GM21723 (cell line): Measurements from ENCODE around the gene ARHGEF38.
"Not testable (repeated sequence)": the region's sequence is repeated elsewhere in the genome, so short reads cannot be mapped to it uniquely, and the experiment has no call there.

Source experiments
- ATAC-seq: cut with Tn5 transposase; IDR thresholded peaks from one replicate; pipeline ENCODE4 v1.9.1; 2021; ENCODE audit warnings: mild to moderate bottlenecking, moderate library complexity; ENCODE audit not compliant: unreplicated experiment

ARHGEF38 gene

DNA sequence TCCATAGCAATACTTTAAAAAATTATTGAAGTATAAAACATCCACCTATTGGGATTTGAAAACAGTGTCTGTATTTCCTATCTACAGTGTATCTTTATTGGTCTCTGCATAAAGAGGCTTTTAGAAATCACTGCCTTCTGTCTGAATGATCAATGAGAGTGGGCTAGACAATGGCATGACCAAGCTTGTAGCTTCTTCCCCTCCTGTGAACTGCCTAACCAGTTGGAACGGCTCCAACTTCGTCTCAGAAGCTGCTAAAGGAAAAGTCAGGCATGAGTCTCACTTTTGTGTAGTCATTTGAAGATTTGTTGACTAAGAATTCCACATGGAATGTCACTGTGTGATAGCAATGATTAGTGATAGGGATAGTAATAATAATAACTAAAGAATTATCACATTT, 91.8 kb downstream of the ARHGEF38 start:
- no peak for ATAC-seq

DNA sequence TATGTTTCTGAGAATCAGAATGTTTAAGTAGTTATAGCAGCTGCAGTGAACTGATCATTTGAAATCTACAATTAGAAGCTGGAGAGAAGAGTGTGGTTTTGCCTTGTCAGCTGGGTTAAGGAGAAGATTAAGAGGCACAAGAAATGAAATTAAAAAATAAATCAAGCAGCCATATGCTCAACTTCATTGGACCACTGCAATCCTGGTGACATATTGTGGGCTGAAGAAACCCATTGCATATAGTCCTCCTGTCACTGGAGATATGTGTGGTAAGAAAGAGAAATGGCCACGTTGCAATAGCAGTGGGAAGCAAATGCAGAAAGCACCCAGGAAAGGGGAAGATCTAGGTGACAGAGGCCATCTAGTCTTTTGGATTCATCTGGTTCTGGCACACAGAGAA, 93.0 kb downstream of the ARHGEF38 start:
- no peak for ATAC-seq

DNA sequence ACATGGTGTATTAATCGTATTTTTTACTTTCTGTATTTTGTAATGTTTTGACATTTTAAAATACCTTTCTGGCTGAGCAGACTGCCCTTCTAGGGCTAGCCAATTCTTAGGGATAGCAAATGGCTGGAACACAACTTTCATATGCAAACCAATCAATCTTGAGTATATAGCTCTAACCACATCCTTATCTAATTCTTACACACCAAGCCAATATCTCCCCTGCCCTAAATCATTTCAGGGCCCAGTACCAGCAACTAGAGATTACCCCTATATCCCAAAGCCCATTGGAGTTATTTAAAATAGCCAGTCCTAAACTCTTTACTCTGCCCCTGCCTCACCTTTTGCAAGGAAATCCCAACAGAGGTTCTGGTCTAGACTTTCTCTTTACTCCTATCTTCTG, 97.8 kb downstream of the ARHGEF38 start:
- ATAC-seq = no peak

DNA sequence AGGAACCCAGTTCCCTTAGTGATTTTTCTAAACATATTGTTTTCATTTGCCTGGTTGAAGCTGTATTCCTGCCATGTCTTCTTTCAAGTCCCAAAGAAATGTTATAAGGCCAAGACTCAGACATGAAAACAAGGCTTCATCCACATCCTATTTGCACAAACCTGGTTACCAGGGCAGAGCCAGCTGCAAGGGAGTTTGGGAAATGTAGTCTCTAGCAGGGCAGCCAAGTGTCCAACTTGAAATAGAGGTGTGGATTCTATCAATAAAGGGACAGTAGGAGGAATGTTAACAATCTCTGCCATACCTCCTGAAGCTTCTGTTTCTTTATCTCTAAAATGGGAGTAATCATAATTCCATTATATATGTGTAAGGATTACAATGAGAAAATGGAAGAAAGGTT, 99.5 kb downstream of the ARHGEF38 start:
- ATAC-seq = no peak

DNA sequence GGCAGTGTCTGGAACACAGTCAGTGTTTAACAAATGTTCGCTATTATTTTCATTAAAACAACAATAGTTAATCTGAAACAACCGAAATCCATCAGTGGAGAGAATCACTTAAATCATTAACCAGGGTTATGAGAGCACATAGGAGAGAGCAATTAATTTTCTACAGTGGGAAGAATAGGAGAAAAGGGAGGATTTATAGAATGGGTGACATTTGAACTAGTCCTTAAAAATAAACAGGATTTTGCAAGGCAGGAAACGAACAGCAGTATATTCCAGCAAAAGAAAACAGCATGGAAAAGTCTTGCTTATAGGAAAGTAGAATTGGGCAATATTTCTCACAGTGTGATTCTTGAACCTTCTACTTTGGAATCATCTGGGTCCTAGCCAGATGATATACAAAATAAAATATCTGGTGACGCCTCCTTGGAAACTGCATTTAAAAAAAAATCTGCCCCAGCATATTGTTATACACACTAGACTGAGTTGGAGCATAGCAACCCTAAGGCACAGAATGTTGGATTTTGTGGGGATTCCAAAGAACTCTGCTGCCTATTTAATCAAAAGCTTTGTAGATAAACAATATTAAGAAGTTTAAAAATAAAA, 100.0 kb downstream of the ARHGEF38 start:
- ATAC-seq = no peak

DNA sequence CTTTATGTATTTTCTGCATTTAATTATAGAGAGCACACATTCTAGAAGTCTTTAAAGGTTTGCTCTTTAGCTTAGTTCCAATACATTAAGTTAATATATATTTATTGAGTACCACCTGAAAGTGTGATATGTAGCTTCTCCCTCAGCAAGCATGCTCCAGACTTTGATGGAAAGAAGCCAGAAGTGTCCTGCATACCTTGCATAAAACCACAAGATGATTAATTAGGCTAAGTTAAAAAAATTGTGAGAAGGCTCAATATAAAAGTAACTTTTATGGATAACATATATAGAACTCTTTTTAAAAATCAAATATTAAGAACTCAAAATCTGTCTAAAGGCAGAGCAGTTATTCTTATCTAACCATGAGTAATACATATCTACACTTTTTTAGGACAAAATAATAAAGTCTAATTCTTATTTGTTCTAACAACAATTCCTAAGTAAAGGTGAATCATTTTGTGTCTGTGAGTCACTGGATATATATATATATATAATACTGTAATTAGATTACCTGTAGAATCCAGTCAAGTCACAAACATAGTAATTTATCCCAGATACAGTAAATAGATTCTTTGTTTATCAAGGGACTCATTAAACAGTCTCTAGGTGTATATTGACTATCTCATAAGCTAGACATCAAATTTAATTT, 104.8 kb downstream of the ARHGEF38 start:
- ATAC-seq = no peak

DNA sequence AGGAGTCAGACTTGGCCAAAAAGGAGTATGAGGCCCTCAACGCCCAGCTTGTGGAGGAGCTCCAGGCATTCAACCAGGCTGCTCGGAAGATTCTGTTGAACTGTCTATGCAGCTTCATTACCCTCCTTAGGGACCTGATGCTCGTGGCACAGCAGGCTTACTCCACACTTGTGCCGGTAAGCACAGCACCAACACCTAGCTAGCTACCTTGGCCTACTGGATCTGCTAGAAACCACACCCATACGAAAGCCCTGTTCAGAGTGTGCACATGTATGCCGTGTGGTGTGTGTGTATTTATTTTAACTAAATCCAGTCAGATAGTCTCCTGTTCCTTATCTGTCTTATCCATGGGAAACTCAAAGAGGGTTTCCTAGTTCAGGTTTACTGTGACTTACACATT, 106.8 kb downstream of the ARHGEF38 start:
- no peak for ATAC-seq

DNA sequence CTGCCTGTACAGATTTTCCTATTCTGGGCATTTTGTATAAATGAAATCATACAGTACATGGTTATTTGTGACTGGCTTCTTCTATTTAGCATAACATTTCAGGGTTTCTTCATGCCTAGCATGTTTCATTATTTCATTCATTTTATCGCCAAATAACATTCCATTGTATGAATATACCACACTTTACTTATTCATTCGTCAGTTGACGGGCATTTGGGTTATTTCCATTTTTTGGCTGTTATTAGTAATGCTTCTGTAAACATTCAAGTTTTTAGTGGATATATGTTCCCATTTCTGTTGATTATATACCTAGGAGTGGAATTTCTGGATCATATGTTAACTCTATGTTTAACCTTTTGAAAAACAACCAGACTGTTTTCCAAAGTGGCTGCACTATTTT, 108.6 kb downstream of the ARHGEF38 start:
- no peak for ATAC-seq

DNA sequence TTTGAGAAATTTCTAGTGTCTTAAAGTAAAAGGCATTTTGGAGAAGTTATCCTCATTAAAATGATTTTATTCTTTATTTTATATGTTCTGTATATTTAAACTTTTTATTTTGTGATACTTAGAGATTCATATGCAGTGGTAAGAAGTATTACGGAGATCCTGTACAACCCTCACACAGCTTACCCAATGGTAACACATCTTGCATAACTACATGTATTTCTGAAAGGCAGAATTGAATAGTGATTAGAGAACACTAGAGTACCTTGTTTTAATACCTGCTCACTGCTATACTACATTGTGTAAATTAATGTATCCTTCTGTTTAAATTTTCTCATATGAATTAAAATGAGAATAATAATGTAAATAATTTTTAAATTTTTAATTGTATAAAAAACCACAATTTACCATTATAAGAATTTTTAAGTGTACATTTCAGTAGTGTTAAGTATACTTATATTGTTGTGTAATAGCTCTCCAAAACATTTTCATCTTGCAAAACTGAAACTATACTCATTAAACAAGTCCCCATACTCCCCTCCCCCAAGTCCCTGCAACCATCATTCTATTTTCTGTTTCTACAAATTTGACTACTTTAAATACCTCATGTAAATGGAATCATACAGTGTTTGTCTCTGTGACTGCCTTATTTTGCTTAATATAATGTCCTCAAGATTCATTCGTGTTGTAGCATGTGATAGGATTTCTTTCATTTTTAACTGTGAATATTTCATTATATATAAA, 110.7 kb downstream of the ARHGEF38 start:
- no peak for ATAC-seq

DNA sequence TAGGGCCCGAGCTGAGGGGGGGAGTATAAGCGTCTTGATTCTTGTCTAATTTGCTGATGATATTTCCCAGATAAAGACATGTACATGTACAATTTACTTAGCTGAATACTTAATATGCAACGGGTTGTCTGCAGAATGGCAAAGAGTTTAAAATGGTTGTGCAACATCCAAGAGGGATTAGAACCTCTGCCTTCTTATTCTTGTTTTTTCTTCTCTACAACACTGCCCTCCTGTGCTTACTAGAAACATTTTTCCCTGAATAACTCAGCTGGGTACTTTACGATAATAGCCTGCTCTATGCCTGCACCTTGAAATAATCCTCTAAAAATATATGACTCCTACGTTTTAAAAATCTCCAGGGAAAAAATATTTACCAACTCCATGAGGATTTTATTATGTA, 114.3 kb downstream of the ARHGEF38 start:
- no peak for ATAC-seq

DNA sequence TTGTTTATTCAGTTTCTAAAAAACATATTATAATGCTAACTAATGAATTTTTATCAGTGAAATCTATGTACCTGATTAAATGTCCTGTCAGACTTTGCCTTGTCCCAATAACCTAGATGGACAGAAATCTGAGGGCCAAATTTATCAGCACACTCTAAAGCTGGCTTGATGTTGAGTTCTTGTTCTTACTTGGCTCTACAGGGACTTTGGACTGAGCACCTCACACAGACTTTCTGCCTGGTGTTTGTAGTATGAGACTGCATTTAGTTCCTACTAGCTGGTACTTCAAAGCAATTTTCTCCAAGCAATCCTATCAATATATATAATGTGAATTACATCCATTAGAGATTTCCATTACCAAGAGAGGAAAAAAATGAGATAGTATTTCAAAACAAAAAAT, 118.3 kb downstream of the ARHGEF38 start:
- ATAC-seq = no peak

DNA sequence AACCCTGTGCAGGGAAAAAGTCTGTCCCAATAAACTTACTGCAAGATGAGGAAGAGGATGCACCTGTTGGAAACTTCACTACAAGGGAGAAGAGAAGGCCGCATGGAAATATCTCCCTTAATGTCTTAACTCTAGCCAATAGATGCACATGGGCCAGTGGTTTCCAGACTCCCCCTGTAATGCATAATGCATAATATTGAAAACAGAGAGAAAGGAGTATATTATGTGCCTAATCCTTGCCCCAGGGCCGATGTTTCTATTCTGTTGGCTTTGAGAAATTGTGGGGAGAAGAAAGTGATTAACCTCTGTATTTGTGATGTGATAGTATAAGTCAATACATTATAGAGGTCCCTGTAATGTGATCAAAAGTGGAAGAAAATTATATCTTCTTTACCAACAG, 118.9 kb downstream of the ARHGEF38 start:
- ATAC-seq = no peak

DNA sequence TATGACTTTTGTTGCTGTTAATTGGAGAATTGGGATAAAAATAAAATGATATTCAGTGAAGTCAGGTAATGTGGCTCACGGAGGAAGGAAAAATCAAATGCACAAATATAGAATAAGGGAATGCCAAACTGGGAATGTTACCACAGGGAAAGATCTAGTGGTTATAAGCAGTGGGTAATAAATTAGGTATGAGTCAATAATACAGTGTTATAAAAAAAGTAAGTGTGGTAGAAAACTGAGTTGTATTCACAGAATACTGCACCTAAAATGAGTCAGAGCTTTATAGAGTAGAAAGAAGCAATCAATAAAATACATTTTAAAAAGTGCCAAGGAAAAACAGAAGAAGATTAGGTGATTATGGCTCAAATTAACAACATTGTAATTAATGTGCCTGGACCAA, 121.6 kb downstream of the ARHGEF38 start:
- ATAC-seq = no peak

DNA sequence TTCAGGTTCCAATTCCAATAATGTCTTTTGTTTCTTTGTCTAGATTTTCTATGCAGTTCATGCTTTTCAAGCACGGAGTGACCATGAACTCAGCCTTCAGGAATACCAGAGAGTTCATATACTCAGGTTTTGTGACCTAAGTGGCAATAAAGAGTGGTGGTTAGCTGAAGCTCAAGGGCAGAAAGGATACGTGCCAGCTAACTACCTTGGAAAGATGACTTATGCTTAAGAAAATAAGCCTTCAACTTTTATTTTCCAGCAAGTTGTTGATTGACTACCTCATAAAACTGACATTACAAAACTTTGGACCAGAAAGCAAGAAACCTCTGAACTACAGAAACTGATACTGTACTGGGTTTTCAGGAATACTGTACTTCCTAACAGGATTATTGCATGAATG, 125.3 kb downstream of the ARHGEF38 start:
- no peak for ATAC-seq

DNA sequence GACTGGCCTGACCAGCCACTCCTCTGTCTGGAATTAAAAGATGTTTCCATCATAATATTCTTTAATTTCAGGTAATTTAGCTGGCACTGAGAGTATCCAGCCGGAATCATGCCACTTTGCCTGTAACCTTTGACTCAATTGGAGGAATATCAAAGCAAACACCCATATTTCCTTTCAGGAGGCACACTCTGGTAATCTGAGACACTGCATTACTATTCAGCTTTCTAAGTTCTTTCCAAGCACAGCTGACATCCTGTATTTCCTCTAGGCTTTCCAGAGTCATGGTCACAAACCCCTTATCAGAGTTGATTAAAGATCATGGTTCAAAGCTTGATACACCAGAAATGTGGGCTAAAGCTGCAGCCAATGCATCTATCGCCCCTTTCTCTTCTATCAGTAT, 126.8 kb downstream of the ARHGEF38 start:
- no peak for ATAC-seq

DNA sequence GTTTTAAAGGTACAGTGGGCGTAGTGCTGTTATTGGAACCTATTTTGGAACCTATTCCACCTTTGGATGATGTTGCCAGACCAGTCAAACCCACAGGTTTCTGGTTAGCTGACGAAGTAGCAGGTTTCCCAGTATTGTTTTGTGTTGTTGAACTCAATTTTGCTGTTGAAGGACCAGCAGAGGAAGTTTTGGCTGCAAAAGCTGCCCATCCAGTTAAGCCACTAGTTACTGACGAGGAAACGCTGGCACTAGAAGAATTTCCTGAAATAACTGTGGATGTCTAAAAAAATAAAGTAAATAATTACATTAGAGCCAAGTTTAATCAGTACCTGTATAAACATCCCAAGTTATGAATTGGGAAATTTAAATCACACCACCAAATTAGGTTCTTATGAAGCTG, 130.6 kb downstream of the ARHGEF38 start:
- ATAC-seq = no peak

DNA sequence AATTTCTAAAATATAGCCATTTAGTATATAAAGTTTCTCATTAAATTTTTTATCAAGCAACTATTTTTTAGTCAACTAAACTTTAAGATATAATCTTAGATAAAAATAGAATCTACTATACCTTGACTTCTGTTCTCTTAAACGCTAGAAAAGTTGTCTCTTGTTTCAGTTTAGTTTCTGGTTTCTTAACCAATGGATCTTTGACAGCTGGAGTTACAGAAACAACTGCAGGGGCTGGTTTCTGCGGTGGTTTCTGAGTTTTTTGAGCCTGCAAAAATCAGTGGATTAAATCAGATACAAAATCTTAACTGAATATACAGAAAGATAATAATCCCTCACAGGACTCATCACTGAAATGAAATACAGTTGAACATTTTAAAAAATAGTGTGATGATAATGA, 134.2 kb downstream of the ARHGEF38 start:
- ATAC-seq = no peak

DNA sequence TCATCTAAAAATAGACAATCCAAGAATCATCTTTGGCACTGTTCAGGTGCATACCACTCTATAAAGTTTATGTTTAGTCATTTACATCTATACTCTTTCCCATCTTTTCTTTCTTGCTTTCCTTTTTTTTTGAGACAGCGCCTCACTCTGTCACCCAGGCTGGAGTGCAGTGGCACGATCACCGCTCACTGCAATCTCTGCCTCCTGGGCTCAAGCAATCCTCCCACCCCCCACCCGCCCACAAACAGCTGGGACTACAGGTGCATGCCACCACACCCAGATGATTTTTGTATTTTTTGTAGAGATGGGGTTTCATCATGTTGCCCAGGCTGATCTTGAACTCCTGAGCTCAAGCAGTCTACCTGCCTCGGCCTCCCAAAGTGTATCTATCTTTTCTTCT, 142.4 kb downstream of the ARHGEF38 start:
- ATAC-seq = not testable (repeated sequence)

DNA sequence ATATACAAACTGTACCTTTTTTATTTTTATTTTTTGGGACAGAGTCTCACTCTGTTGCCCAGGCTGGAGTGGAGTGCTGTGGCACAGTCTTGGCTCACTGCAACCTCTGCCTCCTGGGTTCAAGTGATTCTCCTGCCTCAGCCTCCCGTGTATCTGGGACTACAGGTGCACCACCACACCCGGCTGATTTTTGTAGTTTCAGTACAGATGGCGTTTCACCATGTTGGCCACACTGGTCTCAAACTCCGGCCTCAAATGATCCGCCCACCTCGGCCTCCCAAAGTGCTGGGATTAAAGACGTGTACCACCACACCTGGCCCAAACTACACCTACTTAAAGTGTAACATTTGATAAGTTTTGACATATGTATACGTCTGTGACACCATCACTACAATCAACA, 143.4 kb downstream of the ARHGEF38 start:
- not testable (repeated sequence) for ATAC-seq

DNA sequence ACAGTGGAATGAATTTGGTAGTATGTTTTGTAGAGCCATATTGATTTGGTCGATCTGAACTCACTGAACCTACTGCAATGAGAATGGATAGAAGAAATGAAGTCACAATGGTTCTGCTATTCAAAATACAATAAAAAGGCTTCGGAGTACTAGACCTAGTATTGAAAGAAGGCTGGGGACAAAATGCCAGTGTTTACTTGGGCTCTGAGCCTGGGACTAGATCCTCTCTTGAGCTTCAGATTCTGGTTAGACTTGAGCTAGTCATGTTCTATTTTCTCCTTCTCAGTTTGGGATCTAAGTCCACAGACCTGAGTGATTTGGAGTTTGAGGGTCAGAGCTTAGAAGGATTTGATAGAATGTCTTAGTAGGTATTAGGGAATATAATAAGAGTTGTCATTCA, 146.2 kb downstream of the ARHGEF38 start:
- no peak for ATAC-seq

DNA sequence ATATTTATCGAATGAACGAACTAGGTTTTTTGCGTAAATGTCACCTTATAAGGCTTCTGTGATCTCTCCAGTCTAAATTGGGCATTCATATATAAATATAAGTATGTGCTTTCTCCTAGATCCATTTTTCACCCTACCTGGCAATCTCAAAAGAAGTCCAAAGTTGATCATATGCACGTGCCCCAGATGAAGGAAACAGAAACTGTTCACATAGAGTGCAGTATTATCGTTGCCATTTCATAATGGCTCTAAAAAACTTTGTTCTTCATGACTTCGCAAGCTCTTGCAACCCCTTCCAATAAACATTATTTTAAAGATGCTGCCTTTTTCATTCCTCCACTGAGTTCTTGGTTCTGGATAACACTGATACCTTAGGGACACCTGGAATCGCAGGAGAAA, 155.4 kb downstream of the ARHGEF38 start:
- ATAC-seq = no peak
